Esophagus mucosa (tissue), 1 donor: Measurements from ENCODE around the gene MRPL1. TPM values are rescaled to one million over a fixed set of nuclear protein-coding genes. Genes with fewer than 3 reads are reported as not detected.
"Not testable (repeated sequence)": the region's sequence is repeated elsewhere in the genome, so short reads cannot be mapped to it uniquely, and the experiment has no call there.

Source experiments
- ATAC-seq: fragments of 200-7000 bp; cut with Tn5 transposase; one replicate; pipeline ENCODE4 v1.9.1; 2020
- total RNA-seq: library from RNA; stranded (reverse); gene quantifications from one replicate; pipeline ENCODE4 v1.2.4, GENCODE V29; 2023
- donor health status: DM: yes; HTN: yes; CAD: no.

MRPL1 gene
- total RNA-seq, 1 donor from 2014 or later = 35.3 TPM

DNA sequence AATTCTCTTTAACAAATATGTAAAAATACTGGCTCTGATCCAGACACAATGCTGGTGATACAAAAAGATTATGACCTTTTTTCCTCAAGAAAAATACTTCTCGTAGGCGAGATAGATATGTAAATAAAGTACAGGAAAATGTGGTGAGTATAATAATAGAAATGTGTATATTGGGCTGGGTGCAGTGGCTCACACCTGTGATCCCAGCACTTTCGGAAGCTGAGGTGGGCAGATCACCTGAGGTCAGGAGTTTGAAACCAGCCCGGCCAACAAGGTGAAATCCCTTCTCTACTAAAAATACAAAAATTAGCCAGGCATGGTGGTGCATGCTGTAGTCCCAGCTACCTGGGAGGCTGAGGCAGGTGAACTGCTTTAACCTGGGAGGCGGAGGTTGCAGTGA is 55.0 kb downstream of the MRPL1 start:
- no peak for ATAC-seq

DNA sequence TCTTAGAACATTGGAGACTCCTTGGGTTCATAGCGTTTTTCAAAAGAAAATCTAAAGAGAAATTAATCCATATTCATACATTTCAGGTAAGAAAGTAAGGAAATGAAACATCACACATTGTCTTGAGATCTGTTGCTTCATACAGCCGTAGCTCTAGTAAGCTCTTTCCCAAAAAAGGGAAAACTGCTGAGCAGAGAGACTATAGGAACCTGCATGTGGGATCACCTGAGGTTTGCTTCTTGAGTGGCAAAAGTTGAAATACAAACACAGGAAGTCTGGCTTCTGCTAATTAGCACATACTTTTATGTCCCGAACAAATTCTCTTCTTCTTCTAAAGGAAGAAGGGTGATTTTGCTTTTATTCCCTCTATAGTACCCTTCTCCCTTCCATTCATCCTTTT is 57.7 kb downstream of the MRPL1 start:
- ATAC-seq = no peak

DNA sequence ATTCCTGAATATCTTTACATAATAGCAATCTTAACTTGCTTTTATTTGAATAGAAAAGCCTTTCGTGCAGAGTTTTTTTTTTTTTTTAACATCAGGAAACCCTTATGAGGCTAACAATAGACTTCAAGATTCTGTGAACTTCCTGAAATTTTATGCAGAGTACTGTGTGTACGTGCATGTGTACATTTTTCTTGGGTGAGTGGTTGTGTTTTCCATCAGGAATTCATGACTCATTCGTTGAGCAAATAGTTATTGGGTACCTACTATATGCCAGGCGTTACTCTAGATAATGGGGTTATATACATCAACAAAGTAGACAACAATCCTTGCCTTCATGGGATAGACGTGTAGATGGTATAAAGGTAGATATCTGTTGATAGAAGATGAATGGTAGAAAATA is 59.1 kb downstream of the MRPL1 start:
- peak; percentile 83 for ATAC-seq

DNA sequence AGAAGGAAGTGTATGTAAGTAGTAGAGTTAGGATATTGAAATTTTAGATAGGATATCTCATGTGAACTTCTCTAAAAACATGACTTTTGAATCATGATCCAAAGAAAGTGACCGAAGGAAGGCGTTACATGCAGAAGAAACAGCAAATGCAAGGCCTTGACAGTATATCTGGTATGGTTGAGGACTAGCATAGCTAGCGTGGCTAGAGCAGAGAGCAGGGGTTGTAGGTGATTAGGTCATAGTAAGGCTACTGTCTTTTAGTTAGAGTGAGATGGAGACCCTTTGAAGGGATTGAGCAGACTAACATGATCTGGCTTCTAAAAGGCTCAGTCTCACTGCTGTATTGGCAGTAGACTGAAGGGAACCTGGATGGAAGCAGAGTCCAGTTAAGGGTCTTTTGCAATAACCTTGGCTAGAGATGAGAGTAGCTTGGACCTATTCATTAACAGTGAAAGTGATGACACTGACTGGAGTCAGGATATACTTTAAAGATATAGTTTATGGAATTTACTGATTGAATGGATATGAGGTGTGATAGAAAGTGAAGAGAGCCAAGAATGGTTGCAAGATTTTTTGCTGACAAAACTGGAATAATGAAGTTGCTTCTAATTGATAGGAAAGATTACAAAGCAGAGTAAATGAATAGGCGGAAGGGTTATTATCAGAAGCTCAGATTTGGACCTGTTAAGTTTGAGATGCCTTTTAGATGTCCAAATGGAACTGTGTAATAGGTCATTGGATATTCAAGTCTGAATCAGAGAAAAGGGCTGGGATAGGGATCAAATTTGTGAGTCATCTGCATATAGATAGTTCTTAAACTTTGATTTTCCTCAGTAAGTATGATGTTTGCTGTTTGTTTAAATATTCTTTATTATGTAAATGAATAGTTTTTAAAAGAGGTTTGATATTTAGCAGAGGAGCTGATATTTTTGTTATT is 59.8 kb downstream of the MRPL1 start:
- ATAC-seq = no peak

DNA sequence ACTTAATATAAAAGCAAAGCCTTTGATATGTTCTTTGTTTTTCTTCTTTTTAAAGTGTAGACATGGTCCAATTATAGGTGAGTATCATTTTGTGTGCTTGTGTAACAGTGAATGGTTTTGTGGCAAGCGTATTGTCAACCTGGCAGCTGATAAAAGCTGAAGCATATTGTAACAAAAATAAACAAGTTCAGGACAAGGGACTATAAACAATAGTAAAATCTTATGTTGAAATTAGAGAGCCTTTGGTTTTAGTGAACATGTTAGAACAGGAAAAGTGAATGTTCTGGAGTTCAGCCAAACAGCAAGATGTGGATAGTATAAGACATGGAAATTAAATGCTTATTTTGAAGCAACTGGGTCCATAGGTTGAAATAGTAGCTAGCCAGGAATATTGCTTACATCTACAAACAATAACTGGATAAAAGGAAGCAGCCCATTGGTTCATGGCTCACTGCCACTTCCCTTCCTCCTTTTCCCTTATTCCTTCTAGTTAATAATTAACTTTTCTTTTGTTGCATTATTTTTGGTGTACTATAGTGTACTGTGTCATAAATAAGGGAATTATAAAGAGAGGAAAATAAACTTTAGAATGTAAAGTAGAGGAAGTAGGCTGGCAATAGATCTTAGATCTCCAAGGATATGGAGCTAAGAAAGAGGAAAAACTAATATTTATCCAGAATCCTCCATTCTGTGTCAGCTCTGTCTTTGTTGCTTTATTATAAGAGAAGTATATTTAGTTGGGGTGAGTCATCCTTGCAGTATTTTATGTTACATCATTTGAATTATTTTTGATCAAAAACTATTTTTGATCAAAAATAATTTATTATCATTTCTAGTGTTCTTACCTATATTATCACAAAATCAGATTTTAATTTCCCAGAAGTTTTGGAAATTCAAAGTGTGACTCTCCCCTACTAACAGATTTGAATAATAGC is 65.6 kb downstream of the MRPL1 start:
- ATAC-seq = peak; percentile 72

DNA sequence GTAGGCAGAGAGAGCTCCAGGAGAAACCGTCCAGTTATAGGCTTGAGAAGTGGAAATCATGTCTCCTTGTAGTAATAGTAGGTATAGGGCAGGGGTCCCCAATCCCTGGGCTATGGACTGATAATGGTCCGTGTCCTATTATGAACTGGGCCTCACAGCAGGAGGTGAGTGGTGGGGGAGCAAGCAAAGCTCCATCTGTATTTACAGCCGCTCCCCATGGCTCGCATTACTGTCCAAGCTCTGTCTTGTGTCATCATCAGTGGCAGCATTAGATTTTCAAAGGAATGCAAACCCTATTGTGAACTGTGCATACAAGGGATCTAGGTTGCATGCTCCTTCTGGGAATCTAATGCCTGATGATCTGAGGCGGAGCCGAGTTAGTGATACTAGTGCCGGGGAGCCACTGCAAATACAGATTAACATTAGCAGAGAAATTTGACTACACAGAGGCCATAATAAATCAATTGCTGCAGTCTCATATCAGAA is 67.6 kb downstream of the MRPL1 start:
- no peak for ATAC-seq

DNA sequence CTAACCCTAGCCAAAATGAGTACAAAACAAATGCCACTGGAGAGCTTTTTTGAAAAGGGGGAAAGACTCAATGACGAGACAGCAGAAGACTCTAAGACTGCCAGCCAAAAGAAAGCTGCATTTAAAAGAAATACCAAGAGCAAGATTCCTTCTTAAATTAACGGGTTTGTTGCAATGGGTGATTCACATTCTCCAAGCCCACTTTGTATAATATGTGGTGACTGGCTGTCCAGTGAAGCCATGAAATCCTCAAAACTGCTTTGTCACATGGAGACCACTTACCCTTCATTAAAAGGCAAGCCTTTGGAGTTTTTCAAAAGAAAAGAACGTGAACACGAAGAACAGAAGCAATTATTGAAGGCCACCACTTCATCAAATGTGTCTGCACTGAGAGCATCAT is 68.2 kb downstream of the MRPL1 start:
- ATAC-seq = no peak

DNA sequence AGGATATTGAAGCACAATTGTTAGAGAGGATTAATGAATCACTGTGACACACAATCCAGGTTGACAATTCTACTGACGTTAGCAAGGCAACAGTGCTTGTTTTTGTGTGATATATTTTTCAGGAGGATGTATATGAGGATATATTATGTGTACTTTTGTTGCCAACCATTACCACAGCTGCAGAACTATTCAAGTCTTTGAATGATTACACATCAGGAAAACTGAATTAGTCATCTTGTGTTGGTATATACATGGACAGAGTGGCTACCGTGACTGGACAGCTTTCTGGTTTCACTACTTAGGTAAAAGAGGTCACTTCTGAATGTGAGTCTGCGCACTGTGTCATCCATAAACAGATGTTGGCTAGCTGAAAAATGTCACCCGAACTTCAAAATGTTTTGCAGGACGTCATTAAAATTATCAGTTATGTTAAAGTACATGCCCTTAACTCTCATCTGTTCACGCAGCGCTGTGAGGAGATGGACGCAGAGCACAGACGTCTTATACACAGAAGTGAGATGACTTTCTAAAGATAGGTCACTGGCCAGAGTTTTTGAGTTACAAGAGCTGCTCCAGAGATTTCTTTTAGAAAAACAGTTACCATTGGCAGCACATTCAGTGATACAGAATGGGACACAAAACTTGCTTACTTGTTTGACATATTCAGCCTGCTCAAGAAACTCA is 69.0 kb downstream of the MRPL1 start:
- peak; percentile 71 for ATAC-seq

DNA sequence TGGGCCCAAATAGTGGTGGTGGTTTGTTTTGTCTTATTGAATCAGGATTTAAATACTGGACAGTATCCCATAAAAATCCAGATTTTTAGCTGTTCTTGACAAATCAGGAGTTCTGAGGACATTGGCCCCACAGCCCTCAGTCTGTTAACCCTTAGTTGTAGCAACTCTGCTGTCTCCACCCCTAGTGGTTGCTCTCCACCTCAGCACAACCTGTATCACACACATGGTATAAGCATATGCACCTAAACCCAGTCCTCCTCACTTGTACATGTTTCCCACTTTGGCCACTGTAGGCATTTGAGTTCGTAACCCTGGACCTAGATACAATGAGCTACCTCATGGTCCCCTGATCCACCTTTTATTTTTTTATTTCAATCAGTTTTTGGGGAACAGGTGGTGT is 75.9 kb downstream of the MRPL1 start:
- ATAC-seq = no peak

DNA sequence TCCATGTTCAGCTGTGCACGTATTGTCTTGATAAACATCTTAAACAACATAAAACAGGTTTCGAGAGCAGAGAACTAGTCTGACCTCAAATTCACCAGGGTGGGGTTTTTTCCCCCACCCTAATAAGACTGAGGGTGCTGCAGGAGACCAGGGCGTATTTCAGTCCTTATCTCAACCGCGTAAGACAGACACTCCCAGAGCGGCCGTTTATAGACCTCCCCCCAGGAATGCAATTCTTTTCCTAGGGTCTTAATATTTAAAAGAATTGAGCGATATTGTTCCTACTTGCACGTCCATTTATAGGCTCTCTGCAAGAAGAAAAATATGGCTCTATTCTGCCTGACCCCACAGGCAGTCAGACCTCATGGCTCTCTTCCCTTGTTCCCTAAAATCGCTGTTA is 83.3 kb downstream of the MRPL1 start:
- ATAC-seq = not testable (repeated sequence)

DNA sequence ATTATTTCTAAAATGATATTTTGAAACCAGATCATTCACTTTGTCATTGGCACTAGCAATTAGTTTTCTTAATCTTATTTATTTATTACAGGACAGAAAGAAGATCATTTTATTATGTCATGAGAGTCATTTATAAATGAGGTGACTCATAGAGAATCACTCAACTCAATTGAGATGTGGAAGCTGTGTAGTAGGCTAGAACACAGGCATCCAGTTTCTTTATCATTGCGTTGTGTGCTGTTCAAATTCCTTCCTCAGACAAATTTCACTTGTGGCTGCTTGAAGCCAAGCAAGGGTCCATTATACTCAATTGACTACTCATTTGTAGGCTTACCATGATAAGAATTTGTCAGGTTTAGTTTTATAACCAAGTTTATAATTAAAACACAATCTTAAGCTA is 87.6 kb downstream of the MRPL1 start:
- no peak for ATAC-seq

DNA sequence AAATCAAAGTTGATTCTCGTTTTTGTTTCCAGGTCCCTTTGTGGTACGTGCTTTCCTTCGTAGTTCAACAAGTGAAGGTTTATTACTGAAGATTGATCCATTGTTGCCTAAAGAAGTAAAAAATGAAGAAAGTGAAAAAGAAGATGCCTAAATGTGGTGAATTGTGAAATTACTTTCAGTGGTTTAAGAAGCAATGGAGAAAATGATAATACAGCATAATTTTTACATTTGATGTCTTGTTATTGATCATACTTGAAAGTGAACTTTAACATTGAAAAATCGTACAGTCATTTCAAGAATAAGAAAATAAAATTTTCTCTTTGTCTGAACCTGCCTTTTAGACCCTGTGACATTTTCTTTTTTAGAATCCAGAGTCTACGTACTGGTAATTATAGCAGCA is 89.8 kb downstream of the MRPL1 start:
- ATAC-seq = no peak

DNA sequence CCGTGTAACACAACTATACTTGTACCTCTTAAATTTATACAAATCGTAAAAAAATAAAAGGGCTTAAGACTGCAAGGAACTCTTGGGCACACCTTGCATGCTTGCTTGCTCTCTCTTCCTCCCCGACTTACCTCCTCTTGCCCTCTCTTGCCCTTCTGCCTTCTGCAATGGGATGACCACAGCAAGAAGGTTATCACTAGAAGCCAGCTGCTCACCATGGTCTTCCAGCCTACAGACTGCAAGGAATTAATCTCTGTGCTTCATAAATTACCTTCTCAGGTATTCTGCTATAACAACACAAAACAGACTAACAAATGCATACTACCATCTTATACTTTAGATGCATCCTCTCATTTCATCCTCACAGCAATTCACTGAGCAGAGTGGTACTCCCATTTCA is 92.1 kb downstream of the MRPL1 start:
- no peak for ATAC-seq

DNA sequence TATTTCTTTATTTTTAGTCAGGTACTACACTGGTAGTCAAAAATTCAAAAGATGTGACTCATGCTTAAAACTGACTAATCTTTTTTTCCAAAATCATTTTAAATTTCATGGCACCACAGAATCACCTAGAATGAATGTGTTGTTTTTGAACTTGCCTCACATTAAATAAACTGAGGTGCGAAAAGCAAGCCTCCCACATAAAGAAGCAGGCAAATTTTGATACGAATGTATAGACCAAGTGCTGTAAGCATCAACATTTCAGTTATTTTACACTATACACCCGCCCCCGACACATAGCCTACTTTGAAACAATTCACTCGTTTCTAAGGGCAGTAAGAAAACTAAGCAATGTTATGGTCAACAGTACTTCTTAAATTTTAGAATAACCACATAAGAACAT is 94.3 kb downstream of the MRPL1 start:
- ATAC-seq = no peak

DNA sequence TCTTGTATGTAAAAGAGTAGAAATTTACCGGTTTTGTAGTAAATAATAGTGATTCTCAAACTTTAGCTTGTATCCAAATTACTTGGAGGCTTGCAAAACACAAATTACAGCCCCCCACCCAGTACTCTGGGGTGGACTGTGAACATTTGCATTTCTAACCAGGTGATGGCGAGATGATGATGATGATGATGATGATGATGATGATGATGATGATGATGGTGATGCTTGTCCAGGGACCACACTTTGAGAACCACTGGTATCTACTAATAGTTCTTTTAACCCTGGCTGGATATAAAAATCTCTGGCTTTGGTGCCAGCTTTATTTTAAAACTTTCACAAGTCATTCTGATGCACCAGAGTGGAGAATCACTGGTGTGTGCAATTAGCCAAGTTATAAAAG is 96.3 kb downstream of the MRPL1 start:
- no peak for ATAC-seq

DNA sequence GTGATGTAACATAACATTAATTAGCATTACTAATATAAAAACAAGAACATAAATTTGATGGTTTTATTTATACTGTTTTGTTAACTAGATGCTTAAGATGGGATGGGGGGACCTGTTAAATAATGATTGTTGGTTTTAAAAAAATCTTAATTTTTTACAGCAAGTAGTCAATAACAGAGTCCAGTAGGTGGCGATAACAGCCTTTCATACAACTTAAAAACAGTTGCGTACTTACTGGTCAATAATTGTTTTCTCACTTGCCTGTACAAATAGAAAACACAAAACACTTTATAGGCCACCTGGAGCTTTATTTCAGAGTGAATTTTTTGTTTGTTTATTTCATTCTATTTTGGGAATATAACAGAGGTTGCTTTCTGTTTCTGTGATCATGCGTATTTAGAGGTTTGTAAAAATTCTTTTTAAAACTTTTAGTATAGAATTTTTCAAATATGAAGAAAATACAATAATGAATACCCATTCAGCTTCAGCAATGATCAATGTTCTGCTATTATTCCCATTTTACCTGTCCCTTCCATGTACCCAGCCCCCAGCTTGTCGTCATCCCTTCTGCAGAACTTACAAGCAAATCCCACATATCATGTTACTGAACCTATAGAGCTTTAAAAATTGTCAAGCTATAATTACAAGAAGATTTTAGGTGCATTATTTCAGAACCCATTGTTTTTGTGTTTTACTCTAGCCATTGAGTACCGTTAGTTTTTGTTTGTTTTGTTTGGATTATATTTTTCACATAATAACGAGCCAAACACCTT is 97.1 kb downstream of the MRPL1 start:
- no peak for ATAC-seq

DNA sequence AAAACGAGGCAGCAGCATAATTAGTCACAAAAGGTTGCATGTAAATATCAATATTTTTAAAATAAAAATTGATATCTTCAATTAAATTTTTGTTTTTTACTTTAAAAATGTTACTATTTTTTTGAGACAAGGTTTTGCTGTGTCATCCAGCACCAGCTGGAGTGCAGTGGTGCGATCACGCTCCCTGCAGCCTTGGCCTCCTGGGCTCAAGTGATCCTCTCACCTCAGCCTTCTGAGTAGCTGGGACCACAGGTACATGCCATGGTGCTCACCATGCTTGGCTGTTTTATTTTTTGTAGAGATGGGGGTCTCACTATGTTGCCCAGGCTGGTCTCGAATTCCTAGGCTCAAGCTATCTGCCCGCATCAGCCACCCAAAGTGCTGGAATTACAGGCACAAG is 97.7 kb downstream of the MRPL1 start:
- no peak for ATAC-seq

DNA sequence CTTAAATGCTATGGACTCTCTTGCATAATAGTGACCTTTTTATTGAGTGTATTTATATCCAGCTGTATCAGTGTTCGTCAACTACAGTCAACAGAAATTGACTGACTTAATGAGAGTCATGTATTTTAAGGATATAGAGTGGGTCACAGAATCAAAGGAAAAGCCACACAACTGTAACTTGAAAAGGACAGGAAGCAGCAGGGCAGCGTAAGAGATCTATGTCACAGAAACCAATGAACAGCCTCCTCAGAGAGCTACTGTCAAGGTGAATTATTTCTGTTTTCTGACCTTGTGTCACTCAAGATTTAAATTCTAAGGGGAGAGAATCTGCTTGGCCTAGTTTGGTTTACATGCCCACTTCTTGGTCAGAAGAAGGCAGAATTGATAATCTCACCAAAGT is 100.4 kb downstream of the MRPL1 start:
- ATAC-seq = no peak

DNA sequence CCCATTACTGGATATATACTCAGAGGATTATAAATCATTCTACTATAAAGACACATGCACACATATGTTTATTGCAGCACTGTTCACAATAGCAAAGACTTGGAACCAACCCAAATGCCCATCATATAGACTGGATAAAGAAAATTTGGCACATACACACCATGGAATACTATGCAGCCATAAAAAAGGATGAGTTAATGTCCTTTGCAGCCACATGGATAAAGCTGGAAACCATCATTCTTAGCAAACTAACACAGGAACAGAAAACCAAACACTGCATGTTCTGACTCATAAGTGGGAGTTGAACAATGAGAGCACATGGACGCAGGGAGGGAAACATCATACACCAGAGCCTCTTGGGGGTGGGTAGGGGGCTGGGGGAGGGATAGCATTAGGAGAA is 111.0 kb downstream of the MRPL1 start:
- ATAC-seq = not testable (repeated sequence)

DNA sequence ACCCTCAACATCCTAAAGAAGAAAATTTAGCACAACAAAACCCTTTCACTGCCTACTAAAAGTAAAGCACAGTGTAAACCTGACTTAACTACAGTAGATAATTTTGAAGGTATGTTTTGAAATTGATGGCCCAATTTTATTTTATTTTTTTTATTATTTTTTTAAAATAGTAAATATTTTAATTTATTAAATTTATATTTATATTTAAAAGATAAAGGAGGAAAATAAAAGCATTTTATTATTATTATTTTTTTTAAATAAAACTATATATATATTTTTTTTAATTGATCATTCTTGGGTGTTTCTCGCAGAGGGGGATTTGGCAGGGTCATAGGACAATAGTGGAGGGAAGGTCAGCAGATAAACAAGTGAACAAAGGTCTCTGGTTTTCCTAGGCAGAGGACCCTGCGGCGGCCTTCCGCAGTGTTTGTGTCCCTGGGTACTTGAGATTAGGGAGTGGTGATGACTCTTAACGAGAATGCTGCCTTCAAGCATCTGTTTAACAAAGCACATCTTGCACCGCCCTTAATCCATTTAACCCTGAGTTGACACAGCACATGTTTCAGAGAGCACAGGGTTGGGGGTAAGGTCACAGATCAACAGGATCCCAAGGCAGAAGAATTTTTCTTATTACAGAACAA is 120.4 kb downstream of the MRPL1 start:
- ATAC-seq = not testable (repeated sequence)

DNA sequence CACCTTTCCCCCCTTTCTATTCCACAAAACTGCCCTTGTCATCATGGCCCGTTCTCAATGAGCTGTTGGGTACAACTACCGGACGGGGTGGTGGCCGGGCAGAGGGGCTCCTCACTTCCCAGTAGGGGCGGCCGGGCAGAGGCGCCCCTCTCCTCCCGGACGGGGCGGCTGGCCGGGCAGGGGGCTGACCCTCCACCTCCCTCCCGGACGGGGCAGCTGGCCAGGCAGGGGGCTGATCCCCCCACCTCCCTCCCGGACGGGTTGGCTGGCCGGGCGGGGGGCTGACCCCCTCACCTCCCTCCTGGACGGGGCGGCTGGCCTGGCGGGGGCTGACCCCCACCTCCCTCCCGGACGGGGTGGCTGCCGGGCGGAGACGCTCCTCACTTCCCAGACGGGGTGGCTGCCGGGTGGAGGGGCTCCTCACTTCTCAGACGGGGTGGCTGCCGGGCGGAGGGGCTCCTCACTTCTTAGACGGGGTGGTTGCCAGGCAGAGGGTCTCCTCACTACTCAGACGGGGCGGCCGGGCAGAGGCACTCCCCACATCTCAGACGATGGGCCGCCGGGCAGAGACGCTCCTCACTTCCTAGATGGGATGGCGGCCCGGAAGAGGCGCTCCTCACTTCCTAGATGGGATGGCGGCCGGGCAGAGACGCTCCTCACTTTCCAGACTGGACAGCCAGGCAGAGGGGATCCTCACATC is 121.1 kb downstream of the MRPL1 start:
- not testable (repeated sequence) for ATAC-seq
